NCI-H2029 treated with DMSO at 0.1 percent for 48 hours (cell line): ENCODE measurements around the gene DIO2.

Experiments
- DNase-seq: peaks from one replicate; lab custom pipeline; 2025; lab: John Stamatoyannopoulos, UW

DIO2 gene

GRCh38 chr14:80167793-80168448 is 43.4 kb downstream of the DIO2 start:
- DNase-seq, result no peak

DNA sequence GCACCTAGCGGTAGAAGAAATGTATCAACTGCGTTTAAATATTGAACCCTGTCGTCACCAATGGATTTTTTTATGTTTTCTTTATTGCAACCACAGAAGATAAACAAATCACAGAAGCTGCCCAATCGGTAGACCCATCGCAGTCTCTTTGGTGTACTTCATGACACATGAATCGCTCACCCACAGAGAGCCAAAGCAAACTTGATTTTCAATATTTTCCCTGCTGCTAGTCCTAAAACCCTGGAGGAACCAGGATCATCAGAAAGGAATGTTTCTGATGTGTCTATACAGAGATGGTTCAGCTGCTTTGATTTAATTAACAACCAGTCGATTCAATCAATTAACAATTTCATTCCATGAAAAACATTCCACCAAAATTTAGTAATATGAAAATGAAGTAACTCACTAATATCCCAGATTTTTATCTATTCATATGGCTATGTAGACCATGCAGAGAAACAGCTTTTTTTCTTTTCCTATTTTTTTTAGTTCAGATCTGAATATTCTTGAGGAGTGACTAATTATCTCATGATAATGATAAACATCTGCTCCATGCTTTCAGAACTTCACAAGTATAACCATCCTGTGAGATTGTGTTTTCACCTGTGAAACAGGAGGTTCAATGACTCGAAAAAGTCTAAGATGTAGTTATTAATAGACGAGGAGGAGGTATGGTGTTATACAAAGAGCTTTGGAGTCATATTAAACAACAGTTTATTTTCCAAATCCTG is 46.1 kb downstream of the DIO2 start:
- DNase-seq, result no peak

- DNase-seq, result no peak
Measured at GRCh38 chr14:80152763-80153162, 58.5 kb downstream of the DIO2 start.

DNA sequence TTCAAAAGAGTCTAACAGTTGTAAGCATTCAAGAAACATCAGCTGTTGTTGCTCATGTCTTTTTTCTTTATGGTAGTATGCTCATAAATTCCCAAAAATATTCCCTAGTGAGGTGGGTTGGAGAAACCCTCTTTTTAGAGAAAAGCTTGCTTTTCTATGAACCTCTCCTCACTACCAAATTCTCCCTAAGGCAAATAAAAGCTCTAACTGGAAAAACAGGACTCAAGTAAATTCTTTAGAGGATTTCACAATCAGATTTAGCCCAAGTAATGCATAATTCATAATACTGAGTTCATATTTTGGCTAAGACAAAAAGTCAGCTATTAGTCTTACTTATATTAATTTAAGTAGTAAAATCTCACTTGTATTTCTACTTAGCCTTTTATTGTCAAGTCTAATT is 59.1 kb downstream of the DIO2 start:
- no peak for DNase-seq

DNA sequence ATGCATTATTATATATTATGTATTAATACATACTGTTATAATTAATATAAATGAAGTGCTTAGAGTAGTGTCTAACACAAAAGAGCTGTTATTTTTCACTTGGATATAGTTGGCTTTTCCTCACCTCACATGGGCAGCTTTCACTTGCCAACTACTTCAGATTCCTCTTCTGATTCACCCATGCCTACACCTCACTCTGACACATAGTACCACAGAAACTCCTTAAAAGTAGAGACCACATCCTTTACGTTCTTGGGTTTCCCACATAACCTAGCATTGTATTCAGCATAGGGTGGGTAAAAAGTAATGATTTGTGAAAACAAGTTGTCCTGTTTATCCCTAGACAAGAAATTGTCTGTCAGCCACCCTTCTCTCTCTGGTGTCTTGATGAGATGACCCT is 61.0 kb downstream of the DIO2 start:
- DNase-seq, result no peak
